ENCODE measurements around the gene USP22.
"Not testable (repeated sequence)": the region's sequence is repeated elsewhere in the genome, so short reads cannot be mapped to it uniquely, and the experiment has no call there.

USP22 gene

DNA sequence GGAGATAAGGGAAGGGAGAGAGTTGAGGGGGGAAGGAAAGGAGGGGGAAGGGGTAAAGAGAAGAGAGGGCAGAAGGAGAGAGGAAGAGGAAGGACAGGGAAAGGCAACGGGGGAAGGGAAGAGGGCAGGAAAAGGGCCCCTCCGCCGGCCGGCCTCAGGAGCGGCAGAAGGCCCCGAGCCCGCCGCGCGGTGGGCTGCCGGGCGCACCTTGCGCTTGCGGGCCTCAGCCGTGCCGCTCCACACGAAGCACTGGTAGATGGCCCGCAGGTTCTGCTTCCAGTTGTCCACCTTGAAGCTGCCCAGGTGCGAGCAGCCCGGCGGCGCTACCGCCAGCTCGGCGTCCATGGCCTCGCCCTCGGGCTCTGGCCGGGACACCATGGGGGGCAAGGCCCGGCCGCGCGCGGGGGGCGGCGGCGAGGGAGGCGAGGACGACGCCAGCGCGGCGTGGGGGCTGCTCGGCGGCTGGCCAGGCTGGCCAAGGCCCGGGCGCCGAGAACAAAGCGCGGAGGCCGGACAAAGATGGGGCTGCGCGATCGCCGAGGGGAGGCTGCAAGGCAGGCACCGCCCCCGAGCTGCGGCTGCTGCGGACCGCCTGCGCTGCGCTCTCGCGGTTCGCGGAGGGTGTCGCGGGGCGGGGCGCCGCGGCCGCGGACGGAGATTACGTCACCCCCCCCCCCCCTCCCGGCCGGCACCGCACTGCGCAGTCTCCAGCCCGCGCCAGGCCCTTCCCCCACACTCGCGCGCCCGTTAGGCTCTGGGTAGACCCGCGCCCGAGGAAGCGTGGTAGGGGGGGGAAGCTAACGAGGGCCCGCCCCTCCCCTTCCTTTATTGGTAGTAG lies at the start of gene USP22:
Gene USP22, minus strand, starts transcription at position 554 of the 838 bp plus-strand sequence. Its CDS starts 176 bp downstream, at position 378.
- peak; percentile 36 for DNase-seq

DNA sequence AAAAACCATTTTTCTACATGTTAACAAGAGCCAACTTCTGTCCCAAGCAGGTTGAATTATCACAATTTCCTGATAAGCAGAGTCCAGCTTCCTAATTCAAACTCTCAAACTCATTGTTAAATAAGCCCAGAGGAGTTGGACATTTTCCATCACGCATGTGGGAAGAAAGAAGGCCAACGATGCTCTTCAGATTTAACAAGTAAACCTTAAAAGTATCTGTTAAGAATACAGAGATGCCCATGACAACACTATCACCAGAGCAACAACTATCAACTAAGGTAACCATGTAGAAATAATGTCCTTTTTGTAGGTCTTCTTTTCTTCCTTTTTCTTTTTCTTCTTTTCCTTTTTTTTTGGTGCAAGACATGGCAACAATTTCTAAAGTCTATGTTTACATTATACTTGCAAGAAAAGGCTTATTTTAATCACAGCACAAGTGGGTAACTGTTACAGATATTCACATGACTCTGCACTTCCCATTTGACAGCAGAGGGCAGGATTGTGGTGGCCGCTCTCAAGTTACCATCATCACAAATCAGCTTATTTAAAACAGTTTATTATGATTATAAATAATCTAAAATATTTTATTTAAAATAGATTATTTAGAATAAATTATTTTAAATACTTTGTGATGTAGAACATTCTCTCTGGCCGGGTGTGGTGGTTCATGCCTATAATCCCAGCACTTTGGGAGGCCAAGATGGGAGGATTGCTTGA lies 48.2 kb upstream of the USP22 start:
- no peak for DNase-seq

DNA sequence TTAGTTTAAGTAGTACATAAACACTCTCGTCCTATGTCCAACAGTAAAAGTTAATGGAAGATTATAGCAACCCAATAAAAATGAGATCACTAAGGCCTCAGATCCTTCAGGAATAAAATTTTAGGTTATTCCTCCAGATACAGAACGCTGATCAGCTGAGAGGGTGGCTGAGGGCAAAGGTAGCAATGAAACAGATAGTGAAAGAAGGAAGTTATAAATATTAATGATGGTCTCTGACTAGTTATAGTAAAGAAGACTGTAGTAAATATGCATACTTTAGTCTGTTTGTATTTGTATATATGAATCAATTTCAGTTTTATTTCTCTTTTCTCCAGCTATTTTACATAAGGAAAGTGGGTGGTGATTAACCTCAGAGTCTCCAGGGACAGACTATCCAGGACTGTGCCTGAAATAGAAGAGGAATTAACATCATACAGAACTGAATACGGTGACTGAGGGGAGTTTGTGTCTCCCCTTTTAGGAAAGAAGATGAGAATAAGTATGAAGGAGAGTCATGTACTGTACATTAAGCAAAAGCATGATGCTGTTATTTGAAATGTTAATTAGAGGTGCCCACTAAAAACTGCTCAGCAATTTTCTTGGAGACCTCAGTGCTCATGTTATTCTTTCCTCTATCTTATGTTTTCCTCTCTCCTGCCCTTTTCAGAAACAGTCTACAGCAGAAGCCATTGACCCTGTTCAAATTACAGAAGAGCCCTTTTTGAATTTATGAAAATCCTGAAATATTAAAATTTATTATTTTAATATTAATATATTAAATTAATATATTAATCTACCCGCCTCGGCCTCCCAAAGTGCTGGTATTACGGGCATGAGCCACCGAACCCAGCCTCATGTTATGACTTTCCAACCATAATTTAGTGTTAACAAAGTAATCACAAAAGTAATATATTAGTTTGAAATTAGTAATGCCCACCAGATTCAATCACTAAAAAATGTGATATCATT lies 47.4 kb upstream of the USP22 start:
- no peak for DNase-seq

DNA sequence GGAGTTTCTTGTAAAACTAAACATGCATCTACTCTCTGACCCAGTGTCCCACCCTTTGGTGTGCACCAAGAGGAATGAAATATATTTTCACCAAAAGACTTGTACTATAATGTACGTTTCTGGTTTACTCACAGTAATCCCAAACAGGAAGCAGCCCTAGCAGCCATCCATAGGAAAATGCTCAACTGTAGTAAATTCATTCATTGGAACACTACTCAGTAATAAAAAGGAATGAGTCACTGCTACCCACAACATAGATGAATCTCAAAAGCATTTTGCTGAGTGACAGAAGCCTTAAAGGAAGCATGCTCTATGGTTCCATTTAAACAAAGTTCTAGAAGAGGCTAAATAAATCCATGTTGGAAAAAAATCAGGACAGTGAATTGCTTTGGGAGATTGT lies 46.3 kb upstream of the USP22 start:
- no peak for DNase-seq

DNA sequence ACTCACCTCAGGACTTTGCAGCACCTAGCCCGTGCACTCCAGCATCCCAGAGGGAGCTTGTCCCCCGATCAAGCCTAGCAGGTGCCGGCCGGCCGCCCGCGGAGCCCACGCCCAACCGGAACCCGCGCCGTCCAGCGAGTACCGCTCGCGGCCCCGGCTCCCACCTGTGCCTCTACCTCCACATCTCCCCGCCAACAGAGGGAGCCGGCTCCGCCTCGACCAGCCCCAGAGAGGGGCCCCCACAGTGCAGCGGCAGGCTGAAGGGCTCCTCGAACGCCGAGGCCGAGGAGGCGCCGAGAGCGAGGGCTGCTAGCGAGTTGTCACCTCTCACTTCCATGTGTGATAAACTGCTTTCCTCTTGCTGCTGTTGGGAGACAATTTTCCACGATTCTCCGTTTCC lies 42.9 kb upstream of the USP22 start:
- no peak for DNase-seq

DNA sequence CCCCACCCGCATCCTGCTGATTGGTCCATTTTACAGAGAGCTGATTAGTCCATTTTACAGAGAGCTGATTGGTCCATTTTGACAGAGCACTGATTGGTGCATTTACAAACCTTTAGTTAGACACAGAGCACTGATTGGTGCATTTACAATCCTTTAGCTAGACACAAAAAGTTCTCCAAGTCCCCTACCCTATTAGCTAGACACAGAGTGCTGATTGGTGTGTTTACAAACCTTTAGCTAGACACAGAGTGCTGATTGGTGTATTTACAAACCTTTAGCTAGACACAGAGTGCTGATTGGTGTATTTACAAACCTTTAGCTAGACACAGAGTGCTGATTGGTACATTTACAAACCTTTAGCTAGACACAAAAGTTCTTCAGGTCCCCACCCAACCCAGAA lies 42.5 kb upstream of the USP22 start:
- not testable (repeated sequence) for DNase-seq

DNA sequence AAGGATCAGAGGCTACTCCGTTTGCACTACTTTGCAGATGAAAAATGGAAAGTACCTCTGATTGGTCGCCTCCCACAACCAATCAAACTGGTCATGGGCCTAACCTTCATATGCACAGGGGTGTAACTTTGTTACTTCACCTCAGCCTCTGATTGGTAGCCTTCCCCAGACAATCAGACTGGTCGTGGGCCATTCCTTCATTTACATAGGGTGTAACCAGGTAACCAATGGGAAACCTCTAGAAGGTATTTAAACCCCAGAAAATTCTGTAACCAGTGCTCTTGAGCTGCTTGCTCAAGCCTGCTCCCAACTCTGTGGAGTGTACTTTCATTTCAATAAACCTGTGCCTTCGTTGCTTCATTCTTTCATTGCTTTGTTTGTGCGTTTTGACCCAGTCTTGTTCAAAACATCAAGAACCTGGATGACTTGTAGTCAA lies 39.2 kb upstream of the USP22 start:
- DNase-seq: no peak

DNA sequence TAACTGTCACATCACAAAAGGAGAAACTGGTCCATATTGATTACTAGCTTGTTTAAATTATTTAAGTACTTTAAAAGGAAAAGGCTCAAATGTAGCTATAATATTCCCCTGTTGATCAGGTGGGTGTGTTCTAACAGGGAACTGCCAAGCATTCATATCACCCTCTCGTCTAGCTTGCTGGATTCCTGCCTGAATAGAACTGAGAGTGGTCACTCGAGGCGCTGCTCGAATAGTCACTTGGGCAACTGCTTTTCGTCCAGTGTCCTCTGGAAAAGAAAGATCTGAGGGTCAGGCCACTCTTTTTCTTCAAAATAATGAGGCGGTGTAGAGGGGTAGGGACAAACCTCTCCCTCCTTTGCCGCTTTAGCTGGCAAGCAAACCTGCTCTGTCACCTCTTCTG lies 36.4 kb upstream of the USP22 start:
- no peak for DNase-seq

DNA sequence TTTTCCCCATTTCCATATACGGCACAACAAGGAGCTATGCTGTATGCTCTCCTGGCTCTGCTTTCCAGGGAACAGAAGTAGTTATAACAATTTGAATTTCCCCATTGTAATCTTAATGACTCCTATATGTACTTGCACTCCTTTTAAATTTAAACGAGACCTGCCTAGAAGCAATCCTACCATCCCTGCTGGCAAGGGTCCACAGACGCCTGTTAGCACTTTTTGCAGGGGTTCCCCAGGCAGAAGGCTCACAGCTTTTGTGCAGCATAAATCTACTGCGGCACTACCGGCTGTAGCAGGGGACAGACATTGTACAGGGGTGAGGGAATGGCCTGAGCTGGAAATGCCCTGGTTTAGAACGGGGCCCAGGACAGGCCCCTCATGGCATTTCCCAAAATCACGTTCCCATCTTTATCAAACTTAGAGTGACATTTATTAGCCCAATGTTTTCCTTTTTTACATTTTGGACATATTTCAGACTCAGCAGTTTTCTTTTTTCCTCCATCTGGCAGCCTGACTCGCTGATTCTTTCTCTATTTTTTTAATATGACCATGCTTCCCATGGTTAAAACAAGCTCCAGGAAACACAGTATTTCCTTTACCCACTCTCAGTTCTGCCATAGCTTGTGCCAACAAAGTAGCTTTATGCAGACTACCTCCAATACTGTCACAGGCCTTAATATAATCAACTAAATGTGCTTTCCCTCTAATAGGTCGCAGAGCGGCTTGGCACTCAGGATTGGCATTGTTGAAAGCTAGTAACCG lies 35.4 kb upstream of the USP22 start:
- no peak for DNase-seq

DNA sequence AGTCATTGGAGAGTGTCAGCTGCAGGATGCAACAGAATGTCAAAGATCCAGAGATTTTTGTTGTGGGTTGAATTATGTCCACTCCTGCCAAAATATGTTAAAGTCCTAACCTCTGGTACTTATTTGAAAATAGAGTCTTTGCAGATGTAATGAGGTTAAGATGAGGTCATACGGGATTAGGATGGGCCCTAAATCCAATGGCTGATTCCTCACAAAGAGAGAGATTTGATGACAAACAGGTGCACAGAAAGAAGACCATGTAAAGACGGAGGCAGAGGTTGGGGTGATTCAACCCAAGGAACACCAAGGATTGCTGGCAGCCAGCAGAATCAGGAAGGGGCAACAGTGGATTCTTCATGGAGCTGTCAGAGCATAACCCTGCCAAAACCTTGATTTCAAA lies 34.5 kb upstream of the USP22 start:
- no peak for DNase-seq

DNA sequence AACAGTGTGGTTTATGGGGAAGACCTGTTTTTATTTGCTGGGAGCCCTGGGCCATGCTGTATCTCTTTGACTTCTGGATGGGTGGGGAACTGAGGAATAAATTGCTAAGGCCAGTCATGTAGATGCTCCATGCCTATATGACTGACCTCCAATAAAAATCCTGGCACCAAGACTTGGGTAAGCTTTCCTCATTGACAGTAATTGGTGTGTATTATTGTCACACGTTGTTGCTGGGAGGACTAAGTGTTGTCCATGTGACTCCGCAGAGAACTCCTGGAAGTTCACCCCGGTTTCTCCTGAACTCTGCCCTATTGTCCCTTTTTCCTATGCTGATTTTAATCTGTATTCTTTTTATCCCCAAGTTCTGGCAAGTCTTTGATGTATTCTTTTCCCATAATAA lies 33.4 kb upstream of the USP22 start:
- DNase-seq: no peak

DNA sequence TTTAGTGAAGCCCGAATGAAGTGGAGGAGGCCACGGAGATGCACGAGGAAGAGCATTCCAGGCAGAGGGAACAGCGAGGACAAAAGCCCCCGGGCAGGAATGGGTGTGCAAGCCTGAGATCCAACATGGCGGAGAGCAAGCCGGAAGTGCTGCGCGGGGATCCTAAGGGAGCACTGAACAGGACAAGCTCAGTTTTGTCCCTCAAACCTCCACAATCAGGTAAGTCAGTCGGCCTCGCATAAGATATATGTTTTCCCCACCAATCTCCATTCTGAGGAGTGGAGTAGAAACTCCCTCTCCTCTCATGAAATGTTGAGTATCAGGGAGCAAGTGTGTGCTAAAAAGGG lies 32.9 kb upstream of the USP22 start:
- no peak for DNase-seq

DNA sequence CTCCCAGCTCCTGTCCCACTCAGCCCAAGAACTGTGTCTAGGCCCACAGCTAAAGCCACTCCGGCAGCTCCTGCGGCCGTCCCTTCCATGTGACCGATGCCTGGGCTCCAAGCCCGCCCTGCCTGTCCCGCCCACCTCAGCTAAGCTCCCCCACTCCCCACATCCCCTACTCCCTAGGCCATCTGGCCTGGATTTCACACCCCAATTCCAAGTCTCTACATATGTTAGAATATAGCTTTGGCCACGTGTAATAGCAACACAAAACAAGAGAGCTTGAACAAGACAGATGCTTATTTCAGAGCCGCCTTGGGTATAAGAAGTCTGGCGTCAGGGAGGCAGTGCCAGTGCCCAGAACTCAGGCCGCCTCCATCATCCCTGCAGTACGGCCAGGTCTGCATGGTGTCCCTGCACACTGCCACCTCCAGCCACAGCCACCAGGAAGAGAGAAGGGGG lies 30.0 kb upstream of the USP22 start:
- no peak for DNase-seq

DNA sequence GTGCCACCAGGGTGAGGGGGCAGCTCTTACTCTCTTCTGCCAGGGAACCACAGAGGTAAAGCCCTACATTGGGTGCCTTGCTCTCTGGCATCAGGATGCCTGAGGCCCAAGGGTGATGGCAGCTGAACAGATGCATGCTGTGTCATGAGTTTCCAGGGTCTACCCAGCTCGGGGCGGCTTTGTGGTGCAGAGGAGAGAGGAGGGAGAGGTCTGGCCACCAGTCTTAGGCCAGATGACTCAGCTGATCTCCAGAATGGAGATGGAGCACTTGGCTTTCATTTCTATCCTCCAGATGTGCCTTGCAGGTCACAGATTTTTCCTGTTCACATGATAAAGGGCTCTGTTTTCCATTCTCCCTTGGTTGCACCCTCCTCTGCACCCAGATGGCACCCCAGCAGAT lies 23.6 kb upstream of the USP22 start:
- DNase-seq: no peak

DNA sequence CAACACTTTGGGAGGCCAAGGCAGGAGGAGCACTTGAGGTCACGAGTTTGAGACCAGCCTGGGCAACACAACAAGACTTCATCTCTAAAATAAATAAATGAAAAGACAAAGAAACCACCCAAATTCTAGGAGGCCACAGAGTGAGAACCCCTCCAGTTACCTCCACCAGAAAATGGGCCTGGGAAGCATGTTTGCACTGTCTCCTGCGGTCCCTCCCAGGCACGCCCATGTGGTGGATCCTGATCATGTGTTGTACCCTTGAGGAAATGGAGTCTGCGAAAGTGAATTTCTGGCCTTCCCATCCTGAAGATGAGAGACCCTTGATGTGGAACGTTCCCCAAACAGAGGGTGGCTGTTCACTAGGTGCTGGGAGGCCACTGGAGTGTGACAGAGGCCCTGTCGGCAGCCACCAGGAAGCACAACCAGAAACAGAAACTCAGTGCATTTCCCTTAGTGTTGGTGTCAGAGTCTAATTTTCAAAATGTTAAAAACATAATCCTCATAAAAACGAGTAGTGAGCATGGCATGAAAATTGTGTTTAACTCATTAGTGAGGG lies 19.2 kb upstream of the USP22 start:
- no peak for DNase-seq

DNA sequence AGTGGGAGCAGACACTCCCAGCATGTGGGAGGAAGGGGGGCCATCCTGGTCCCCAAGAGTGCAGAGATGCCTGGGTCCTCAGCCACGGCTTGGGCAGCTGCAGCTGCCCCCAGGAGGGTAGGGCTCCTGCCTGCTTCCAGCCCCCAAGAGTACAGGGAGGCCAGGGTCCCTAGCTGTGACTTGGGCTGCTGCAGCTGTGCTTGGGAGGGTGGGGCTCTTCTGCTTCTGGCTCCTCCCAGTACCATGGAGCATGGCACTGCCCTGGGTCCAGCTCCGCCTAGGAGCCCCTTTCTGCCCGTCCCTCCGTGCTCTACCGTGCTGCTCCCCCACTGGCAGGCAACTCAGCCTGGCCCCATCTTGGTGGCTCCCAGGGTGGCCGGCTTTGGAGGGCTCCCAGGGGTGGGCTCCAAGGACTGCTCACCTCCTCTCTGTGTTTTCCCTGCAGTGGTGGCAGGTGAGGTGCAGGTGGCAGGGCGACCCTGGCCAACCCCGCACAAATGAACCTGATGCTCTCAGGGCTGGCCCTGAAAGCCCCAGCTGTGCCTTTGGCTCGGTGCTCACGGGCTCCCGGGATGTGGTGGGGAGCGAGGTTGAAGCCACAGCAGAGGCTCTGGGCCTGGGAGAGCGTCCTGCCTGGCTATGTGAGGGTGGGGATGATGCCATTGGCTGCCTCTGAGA lies 18.5 kb upstream of the USP22 start:
- no peak for DNase-seq

DNA sequence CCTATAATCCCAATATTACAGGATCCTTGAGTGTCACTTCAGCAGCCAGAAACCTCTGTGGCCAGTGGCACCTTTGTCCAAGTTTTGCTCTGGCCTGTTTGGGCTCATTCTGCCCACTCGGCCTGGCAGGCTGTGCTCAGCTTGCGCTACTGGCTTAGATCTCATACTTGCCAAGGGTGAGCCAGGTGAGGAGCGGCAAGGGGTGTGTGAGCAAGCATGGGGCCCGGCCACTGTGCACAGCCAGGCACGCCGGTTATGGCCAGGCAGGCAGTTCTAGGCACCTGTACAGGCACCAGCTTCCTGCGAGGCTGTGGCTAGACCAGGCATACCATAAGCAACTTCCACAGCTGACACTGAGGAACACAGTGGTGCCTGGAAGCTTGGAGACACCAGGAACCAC lies 16.9 kb upstream of the USP22 start:
- DNase-seq: no peak

DNA sequence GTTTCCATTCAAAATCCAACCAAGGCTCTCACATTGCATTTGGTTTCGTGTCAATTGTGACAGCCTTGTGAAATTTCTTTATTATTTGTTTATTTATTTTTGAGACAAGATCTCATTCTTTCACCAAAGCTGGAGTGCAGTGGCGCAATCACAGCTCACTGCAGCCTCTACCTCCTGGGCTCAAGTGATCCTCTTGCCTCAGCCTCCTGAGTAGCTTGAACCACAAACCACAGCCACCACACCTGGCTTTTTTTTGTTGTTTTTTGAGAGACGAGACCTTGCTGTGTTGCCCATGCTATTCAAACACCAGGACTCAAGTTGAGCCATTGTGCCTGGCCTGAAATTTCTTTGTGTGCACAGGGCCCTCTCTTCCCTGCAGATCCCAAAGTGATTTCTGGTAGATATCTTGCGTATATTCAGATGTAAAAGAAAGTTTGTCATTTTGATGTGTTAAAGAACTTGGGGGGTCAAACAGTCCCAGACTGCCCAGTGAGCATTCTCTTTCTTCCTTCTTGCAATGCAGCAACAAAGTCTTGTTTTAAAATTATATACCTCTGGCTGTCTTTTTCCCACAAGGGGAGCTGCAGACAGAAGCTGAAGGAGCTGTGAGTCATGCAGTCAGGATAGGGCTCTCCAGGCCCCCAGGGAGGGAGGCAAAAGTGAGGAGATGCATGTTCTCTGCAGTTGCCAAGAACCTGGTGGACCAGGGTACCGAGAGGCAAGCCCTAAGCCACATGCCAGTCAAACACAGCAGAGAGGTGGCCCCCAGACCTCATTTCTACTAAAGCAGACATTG lies 15.5 kb upstream of the USP22 start:
- DNase-seq: no peak

DNA sequence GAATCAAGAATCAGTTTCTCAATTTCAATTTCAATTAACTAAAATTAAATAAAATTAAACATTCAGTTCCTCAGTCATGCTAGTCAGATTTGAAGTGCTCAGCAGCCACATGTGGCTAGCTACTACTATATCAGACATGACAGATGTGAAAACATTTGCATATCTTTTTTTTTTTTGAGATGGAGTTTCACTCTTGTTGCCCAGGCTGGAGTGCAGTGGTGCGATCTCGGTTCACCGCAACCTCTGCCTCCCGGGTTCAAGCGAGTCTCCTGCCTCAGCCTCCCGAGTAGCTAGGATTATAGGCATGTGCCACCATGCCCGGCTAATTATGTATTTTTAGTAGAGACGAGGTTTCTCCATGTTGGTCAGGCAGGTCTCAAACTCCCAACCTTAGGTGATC lies 10.2 kb upstream of the USP22 start:
- not testable (repeated sequence) for DNase-seq

DNA sequence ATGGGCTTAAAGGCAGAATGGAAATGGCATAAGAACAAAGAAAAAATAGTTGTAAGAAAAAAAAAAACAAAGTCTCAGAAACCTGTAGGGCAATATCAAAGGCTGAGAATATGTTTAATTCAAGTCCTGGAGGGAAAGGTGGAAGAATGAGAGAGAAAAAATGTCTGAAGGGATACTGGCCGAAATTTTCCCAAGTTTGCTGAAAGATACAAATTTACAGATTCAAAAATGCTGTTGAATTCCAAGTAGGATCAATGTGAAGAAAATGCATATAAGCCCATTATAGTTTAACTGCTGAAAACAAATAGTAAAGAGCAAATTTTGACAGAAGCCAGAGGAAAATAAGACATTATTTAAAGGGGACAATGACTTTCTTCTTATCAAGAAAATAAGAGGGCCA lies 6.6 kb upstream of the USP22 start:
- DNase-seq: no peak

DNA sequence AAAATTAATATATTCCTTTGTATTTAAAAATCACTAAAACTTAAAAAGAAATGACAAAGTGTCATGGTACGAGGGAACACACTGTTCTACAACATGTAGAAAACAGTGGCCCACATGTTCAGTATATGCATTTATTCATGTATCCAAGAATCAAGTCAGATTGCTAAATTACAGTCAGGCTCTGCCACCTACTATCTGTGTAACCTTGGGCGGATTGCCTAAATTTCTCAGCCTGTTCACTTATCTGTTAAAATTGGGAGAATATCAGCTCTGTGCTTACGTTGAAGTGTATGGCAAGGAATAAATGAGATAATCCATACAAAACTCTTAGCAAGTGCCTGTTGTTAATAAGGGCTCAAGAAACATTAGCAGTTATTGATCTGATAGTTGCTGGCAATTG lies 3.4 kb upstream of the USP22 start:
- no peak for DNase-seq

All from NK-92 treated with Interleukin-12 subunit alpha and Interleukin-12 subunit beta, amount 100 ng/mL, for 24 hours (cell line).